ENCODE results near the gene CNDP1.

DNA sequence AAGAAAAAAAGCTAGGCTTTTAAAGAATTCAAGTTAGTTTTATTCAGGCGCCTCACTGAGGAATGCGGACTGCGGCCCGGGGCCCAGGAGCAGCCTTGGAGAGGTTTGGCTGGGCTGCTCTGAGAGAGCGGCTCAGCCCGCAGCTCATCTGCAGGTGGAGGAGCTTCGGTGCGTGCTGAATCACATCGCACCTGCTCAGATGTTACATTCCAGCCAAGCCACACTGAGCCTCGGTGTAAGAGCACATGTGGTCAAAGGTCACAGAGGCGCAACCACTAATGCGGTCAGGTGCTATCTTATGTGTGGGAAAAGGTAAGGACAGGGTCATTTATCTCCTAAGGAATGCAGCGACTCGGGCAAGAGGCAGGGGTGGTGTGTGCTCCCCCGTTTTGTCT is 17.1 kb upstream of the CNDP1 start:
- TF ChIP-seq, protein P1, sequence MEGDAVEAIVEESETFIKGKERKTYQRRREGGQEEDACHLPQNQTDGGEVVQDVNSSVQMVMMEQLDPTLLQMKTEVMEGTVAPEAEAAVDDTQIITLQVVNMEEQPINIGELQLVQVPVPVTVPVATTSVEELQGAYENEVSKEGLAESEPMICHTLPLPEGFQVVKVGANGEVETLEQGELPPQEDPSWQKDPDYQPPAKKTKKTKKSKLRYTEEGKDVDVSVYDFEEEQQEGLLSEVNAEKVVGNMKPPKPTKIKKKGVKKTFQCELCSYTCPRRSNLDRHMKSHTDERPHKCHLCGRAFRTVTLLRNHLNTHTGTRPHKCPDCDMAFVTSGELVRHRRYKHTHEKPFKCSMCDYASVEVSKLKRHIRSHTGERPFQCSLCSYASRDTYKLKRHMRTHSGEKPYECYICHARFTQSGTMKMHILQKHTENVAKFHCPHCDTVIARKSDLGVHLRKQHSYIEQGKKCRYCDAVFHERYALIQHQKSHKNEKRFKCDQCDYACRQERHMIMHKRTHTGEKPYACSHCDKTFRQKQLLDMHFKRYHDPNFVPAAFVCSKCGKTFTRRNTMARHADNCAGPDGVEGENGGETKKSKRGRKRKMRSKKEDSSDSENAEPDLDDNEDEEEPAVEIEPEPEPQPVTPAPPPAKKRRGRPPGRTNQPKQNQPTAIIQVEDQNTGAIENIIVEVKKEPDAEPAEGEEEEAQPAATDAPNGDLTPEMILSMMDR (optimal IDR thresholded peaks at IDR 0.05 in 1 of 3, IDR thresholded peaks at IDR 0.05 in 1 of 3, conservative IDR thresholded peaks at IDR 0.05 in 1 of 3; ENCODE audit: extremely low read depth in 1 of 3, insufficient read depth in 2 of 3, low read length in 3 of 3) = no peak
- TF ChIP-seq EZH2 (IDR thresholded peaks at IDR 0.05; ENCODE audit: low read length) = no peak
